Endodermal cell (in vitro differentiated cells): ENCODE measurements around the gene TLE1. TPM values are rescaled to one million over a fixed set of nuclear protein-coding genes. Genes with fewer than 3 reads are reported as not detected.

Experiments
- DNase-seq: peaks from one replicate; pipeline ENCODE4 v3.0.0-alpha.2; 2017
- H3K27ac ChIP-seq: 2 replicates; pipeline ENCODE4 v1.5.1; 2013; ENCODE audit warnings: mild to moderate bottlenecking, low read depth, low read length, moderate library complexity
- H3K27me3 ChIP-seq: 2 replicates; pipeline ENCODE4 v1.6.1; 2013; ENCODE audit warnings: mild to moderate bottlenecking, low read length, moderate library complexity; ENCODE audit not compliant: insufficient read depth, control insufficient read depth, poor library complexity, severe bottlenecking
- H3K36me3 ChIP-seq: 2 replicates; pipeline ENCODE4 v1.7.0; 2013; ENCODE audit warnings: mild to moderate bottlenecking, low read length, moderate library complexity; ENCODE audit not compliant: control insufficient read depth, insufficient read depth
- H3K4me1 ChIP-seq: one replicate; pipeline ENCODE4 v1.7.0; 2013; ENCODE audit warnings: low read length; ENCODE audit not compliant: control insufficient read depth, insufficient read depth
- H3K4me3 ChIP-seq: 2 replicates; pipeline ENCODE4 v1.5.1; 2013; ENCODE audit warnings: mild to moderate bottlenecking, low read length, moderate library complexity
- H3K9ac ChIP-seq: 2 replicates; pipeline ENCODE4 v1.6.1; 2013; ENCODE audit warnings: mild to moderate bottlenecking, low read length, moderate library complexity; ENCODE audit not compliant: poor library complexity, severe bottlenecking; ENCODE audit errors: extremely low read depth
- H3K9me3 ChIP-seq: 2 replicates; pipeline ENCODE4 v1.6.1; 2013; ENCODE audit warnings: mild to moderate bottlenecking, low read length, moderate library complexity; ENCODE audit not compliant: control insufficient read depth
- H3K27ac Mint-ChIP-seq: 2 replicates; pipeline ENCODE4 v1.8.0; 2020; ENCODE audit warnings: mixed read lengths
- H3K27me3 Mint-ChIP-seq: 2 replicates; pipeline ENCODE4 v1.8.0; 2021; ENCODE audit warnings: mild to moderate bottlenecking, mixed read lengths; ENCODE audit not compliant: insufficient read depth
- H3K36me3 Mint-ChIP-seq: 2 replicates; pipeline ENCODE4 v1.8.0; 2020; ENCODE audit warnings: low read depth, mixed read lengths
- H3K4me1 Mint-ChIP-seq: 2 replicates; pipeline ENCODE4 v1.8.0; 2020; ENCODE audit warnings: mixed read lengths
- H3K4me3 Mint-ChIP-seq: 2 replicates; pipeline ENCODE4 v1.8.0; 2020; ENCODE audit warnings: mild to moderate bottlenecking, moderate library complexity, mixed read lengths
- H3K9me3 Mint-ChIP-seq: 2 replicates; pipeline ENCODE4 v1.8.0; 2020; ENCODE audit warnings: mild to moderate bottlenecking, mixed read lengths
- WGBS, 2 experiments: methylation state at CpG; one replicate each; pipeline versions ENCODE4 v1.1.5 to v1.1.7; 2013; ENCODE audit warnings: missing lambda C conversion rate in 2 of 2, mixed read lengths in 1 of 2; ENCODE audit not compliant: insufficient coverage in 1 of 2, insufficient read length in 1 of 2; 5-methylcytosine and 5-hydroxymethylcytosine counted together
- total RNA-seq, 2 donors: library from RNA; stranded (reverse); fragmentation: NEBNext Ultra II Directional in 1 of 2; extraction: Animal tissue kit (Norgen Biotek cat#: 25700) in 1 of 2; gene quantifications; 2 replicates in 1 of 2; 3 replicates in 1 of 2; pipeline ENCODE4 v1.2.1, GENCODE V29; 2021
- TF ChIP-seq, protein P1 (sequence below): fragments of 200-600 bp; sonication (generic); conservative IDR thresholded peaks from 2 replicates; pipeline ENCODE4 v1.5.0; 2021; ENCODE audit warnings: antibody characterized with exemption, mild to moderate bottlenecking

Gene TLE1
- total RNA-seq, 2 donors from 2014 or later: 49.7 to 73.5 TPM

DNA sequence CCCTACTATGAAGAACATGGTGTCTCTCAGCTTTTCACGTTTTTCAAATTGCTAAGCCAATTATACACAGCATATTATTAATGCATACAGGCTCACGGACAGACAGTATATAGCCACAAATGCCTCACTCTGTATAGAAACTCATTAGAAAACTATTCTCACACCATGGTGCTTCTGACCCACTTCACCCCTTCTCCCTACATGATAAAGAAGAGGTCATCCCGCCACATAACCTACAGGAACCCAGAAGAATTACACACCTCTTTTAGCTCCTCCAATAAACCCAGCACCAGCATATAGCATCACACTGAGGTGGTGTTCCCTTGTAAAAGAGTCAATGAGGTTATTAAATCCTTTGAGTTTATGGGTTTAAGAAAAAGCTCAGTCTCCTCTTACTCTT, 5.6 kb downstream of the TLE1 start:
- no peak for DNase-seq
- peak overlapping the region; percentile 98 for H3K4me3 ChIP-seq
- Mint-ChIP-seq H3K27ac (no peak overlapping the region), H3K27me3 (peaks cover 4% of the 10 kb centered on the region), H3K4me3 (no peak overlapping the region), H3K9me3 (no peaks in the 10 kb centered on the region), H3K36me3 (peaks cover 12% of the 10 kb centered on the region), H3K4me1 (peaks cover 26% of the 10 kb centered on the region)
- WGBS, 2 experiments: 45 to 92% methylated on average over 2 to 3 of the region's 3 CpGs
- peaks cover 21% of the 10 kb centered on the region for H3K4me1 ChIP-seq
- TF ChIP-seq, protein P1, sequence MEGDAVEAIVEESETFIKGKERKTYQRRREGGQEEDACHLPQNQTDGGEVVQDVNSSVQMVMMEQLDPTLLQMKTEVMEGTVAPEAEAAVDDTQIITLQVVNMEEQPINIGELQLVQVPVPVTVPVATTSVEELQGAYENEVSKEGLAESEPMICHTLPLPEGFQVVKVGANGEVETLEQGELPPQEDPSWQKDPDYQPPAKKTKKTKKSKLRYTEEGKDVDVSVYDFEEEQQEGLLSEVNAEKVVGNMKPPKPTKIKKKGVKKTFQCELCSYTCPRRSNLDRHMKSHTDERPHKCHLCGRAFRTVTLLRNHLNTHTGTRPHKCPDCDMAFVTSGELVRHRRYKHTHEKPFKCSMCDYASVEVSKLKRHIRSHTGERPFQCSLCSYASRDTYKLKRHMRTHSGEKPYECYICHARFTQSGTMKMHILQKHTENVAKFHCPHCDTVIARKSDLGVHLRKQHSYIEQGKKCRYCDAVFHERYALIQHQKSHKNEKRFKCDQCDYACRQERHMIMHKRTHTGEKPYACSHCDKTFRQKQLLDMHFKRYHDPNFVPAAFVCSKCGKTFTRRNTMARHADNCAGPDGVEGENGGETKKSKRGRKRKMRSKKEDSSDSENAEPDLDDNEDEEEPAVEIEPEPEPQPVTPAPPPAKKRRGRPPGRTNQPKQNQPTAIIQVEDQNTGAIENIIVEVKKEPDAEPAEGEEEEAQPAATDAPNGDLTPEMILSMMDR: peak; percentile 41
- no peaks in the 10 kb centered on the region for H3K9me3 ChIP-seq
- H3K27ac ChIP-seq: peak overlapping the region; percentile 78
- H3K9ac ChIP-seq: no peak overlapping the region
- H3K36me3 ChIP-seq: peaks cover 72% of the 10 kb centered on the region
- peaks cover 28% of the 10 kb centered on the region for H3K27me3 ChIP-seq

DNA sequence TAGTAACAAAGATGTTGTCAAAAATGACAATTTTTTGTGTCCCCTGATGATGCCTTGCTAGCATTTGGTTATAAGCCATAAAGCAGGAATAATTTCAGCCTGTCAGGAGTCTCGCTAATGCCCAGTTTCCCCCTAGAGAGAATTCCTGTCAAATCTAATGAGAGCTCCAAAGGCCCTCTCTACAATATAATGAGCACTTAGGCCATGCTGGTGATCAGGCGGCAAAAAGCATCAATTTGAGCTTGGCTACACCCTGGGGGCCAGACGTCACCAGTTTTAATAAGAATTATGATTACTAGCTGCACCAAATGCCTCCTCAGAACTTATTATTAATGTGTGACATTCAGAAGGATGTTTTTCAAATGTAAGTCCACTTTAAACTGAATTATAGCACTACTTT, 6.1 kb downstream of the TLE1 start:
- peaks cover 28% of the 10 kb centered on the region for H3K27me3 ChIP-seq
- peaks cover 26% of the 10 kb centered on the region for H3K4me1 Mint-ChIP-seq
- H3K36me3 Mint-ChIP-seq: peaks cover 15% of the 10 kb centered on the region
- no peak for DNase-seq
- H3K27ac Mint-ChIP-seq: no peak overlapping the region
- TF ChIP-seq, protein P1: no peak
- peak overlapping the region; percentile 98 for H3K4me3 ChIP-seq
- no peaks in the 10 kb centered on the region for H3K9me3 Mint-ChIP-seq
- no peak overlapping the region for H3K4me3 Mint-ChIP-seq
- H3K9ac ChIP-seq: no peak overlapping the region
- peak overlapping the region; percentile 78 for H3K27ac ChIP-seq
- peaks cover 21% of the 10 kb centered on the region for H3K4me1 ChIP-seq
- H3K36me3 ChIP-seq: peaks cover 76% of the 10 kb centered on the region
- WGBS, 2 experiments: 91 to 93% methylated on average over 1 to 3 of the region's 3 CpGs
- peaks cover 4% of the 10 kb centered on the region for H3K27me3 Mint-ChIP-seq
- H3K9me3 ChIP-seq: no peaks in the 10 kb centered on the region

DNA sequence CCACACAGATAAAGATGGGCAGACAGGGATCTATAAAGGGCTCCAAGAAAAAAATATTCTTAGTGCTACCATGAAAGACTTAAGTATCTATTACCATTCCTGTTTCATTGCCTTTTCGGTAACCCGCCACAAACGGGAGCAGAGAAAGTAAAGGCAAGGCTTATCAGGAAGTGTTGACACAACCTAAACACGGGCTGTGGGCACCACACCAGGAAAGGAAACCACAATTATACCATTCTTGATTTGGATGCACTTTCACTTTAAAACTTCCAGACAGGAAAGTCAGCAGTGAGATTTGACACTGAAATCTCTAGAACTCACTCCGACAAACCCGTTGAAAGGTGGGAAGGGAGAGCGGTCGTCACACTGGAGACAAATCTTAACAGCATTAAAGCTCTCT, 6.5 kb downstream of the TLE1 start:
- H3K4me3 Mint-ChIP-seq: no peak overlapping the region
- 83 to 85% methylated on average over 4 to 8 of the region's 8 CpGs for WGBS, 2 experiments
- no peak for DNase-seq
- peaks cover 26% of the 10 kb centered on the region for H3K4me1 Mint-ChIP-seq
- no peak overlapping the region for H3K9ac ChIP-seq
- H3K9me3 Mint-ChIP-seq: no peaks in the 10 kb centered on the region
- peaks cover 28% of the 10 kb centered on the region for H3K27me3 ChIP-seq
- peaks cover 4% of the 10 kb centered on the region for H3K27me3 Mint-ChIP-seq
- H3K4me1 ChIP-seq: peaks cover 21% of the 10 kb centered on the region
- H3K36me3 ChIP-seq: peaks cover 81% of the 10 kb centered on the region
- no peak overlapping the region for H3K27ac Mint-ChIP-seq
- no peaks in the 10 kb centered on the region for H3K9me3 ChIP-seq
- TF ChIP-seq, protein P1: no peak
- peak overlapping the region; percentile 78 for H3K27ac ChIP-seq
- peaks cover 18% of the 10 kb centered on the region for H3K36me3 Mint-ChIP-seq
- peak overlapping the region; percentile 98 for H3K4me3 ChIP-seq
